Stimulated activated CD4-positive, alpha-beta T cell treated with anti-CD3 and anti-CD28 coated beads, Interleukin-4, amount 100 ng/mL, for 1 hour (primary cell): ENCODE results near the gene PRKN.
"Not testable (repeated sequence)": the region's sequence is repeated elsewhere in the genome, so short reads cannot be mapped to it uniquely, and the experiment has no call there.

ENCODE experiments used
- DNase-seq: peaks from one replicate; pipeline ENCODE4 v3.0.0-alpha.2; 2020

The PRKN gene

DNA sequence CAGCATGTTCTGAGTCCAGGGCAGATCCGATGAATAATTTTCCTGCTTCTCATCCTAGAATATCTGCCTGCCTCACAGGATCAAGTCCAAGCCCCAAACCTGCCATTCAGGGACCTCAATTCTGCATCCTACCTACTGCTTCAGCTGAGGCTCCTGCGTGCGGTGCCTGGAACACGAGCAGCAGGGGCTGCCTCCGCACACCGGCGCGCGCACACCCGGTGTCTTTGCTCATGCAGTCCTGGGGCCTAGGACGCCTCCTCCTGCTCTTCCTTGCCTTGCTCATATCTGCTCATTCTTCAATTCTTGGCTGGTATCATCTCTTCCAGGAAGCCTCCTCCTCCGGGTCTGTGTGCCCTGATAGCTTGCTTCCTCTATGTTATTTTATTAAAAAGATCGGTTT lies 1372.6 kb downstream of the PRKN start:
- DNase-seq = no peak

- no peak for DNase-seq
Measured at GRCh38 chr6:161354276-161354840, 1373.2 kb downstream of the PRKN start.

- DNase-seq = no peak
Measured at GRCh38 chr6:161353208-161353613, 1374.4 kb downstream of the PRKN start.

- no peak for DNase-seq
Measured at GRCh38 chr6:161351858-161352257, 1375.7 kb downstream of the PRKN start.

DNA sequence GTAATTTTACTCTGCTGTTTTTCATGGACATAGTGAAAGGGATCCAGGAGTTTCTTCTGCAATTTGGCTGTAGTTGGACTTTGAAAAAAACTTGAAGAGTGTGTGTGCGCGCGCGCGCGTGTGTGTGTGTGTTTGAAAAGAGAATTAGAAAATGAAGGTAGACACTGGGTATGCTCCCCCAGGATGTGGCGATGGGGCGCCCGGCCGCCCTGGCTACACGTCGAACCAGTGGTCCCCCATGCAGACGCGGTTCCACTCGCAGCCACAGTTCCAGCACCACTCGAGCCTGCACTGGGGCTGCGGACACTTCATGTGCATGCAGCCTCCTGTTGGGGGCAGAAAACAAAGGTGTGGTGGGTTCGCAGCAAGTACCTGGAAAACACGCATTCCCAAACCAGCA lies 1377.7 kb downstream of the PRKN start:
- no peak for DNase-seq

DNA sequence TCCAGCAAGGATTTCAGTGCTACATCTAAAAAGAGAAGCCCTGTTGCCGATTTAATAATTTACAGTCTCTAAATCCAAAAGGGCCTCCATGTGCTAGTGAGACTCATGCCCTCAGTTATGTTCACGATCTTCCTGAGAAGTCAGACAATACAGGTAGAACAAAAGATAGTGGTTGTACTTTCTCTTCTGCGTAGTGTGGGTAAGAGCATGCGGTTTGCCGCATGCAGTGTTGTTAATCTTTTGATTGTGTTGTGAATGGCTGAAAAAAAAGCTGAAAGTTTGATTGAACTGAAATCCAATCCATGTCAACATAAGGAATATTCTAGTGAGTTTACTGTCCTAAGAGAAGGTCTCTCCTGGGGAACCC lies 1379.0 kb downstream of the PRKN start:
- DNase-seq = no peak

DNA sequence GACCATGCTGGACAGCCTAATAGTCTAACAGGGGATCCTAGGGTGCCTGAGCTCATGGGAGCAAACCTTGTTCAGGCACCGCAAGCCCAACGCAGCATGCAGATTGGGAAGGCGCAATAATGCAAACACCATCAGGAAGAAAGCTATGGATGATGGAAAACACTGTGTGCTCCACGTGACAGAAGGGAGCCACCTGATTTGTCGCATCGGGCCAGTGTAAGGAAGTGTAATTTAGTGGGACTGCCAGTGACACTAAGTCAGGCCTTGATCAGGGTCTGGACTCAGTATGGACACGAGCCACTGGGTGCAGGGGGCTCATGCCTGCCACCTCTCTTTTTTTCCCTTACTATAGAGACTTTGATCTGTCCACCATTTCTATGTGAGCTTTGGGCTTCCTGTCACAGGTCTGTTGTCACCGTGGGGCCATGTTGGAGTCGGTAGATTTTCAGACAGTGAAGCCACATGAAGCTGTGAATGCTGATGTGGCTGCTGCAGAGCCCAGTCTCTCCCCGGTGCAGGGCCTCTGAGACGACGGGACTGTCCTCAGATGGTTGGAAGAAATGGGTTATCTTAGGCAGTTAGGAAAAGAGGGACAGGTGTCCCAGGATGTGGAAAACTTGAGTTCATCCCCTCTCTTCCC lies 1379.5 kb downstream of the PRKN start:
- DNase-seq = no peak

- no peak for DNase-seq
Measured at GRCh38 chr6:161347125-161347524, 1380.4 kb downstream of the PRKN start.

DNA sequence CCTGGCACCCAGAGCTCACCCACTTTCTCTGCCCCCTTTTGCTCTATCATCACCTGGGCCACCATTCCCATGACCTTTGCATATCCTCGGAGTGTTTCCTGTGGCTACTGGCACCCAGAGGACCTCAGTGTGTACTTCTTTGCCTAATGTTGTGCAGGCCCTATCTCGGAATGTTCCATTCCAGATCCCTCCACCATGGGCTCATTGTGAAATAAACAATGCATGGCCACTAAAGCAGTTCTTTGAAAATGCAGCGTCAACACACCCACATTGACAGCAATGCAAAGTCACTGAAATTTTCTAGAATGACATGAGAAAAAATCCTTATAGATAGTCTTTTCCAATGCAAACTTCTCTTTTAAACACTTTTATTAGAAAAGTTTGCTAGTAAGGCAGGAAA lies 1380.8 kb downstream of the PRKN start:
- DNase-seq = no peak

- DNase-seq = no peak
Measured at GRCh38 chr6:161344626-161345025, 1382.9 kb downstream of the PRKN start.

DNA sequence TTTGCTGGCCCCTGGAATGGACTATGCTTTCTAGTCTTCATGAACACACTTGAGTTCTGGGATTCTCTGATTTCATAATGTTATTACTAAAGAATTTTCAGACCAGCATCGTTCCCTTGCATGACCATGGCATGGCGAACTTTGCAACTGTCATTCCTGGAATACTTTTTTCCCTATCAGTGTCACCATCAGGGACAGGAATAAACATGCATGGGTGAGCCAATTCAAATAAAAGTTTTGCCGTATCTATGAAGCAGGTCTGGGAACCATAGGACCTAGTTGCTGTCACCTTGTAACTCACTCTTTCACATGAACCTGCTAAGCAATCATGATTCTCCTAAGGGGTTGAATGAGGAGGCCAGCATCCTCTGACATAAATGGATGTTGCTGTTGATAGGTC lies 1385.5 kb downstream of the PRKN start:
- DNase-seq = no peak

DNA sequence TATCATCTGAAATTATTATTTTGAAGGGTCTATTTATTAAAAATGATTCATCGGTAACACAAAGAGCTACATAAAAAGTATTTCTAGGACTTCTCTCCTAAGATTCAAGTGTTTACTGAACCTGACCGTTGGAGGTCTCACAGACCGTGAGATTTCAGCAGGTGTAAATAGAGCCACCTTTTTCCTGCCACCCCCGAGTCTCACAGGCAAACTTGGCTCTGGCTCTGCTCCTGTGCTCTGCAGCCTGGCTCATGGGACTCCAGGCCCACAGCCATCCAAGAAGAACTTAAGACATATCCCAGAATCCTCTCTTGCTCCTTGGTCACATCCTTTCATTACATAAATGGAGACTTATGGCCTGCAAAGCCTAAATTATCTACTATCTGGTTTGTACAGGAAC lies 1385.9 kb downstream of the PRKN start:
- no peak for DNase-seq

DNA sequence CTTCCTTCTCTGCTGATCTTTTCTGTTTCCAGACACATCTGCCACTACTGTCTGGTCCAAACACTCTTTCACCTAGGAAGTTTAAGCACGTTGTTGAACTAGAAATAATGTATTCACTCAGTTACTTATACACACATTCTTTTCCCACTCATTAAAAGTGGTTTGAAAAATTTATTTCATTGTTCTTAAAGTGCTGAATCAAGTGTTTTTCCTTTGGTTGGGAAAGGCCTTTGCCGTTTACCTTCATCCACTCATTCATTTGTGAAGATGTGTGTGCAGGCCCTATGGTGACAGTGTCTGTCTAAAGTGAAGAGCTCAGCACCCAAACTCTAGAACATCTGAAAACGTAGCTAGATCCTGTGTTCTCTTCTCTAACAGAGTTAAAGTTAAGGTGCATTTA lies 1389.6 kb downstream of the PRKN start:
- DNase-seq = no peak

- no peak for DNase-seq
Measured at GRCh38 chr6:161336479-161336878, 1391.1 kb downstream of the PRKN start.

- no peak for DNase-seq
Measured at GRCh38 chr6:161333410-161333809, 1394.2 kb downstream of the PRKN start.

DNA sequence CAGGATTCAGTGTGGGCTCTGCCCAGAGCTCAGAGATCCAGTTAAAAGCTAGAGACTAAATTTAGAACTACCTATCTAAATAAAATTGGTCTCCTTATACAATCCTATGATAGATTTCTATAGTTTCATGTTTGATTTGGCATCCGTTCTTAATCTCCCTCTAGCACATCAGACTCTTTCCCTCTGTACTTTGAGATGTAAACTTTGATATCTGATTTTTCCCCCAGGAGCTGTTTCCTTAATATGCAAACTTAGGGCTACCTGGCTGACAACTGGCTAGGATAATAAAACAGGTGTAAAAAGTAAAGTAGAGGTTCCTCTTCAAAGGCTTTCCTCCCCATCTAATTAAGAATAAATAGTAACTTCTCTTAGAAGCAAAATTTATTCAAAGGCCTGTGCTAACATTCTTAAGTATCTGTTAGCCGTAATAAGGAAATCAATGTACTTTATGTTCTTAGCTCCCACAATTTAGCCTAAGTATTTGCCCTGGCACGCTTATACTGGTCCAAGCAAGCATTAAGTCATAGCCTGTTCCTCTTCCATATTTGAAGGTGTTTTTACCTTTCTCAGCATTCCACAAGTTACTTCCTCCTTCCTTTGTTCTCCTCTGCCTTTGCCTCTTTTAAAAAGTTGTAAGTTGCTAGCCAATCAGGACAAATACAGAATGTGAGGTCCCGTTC lies 1396.0 kb downstream of the PRKN start:
- DNase-seq = not testable (repeated sequence)

DNA sequence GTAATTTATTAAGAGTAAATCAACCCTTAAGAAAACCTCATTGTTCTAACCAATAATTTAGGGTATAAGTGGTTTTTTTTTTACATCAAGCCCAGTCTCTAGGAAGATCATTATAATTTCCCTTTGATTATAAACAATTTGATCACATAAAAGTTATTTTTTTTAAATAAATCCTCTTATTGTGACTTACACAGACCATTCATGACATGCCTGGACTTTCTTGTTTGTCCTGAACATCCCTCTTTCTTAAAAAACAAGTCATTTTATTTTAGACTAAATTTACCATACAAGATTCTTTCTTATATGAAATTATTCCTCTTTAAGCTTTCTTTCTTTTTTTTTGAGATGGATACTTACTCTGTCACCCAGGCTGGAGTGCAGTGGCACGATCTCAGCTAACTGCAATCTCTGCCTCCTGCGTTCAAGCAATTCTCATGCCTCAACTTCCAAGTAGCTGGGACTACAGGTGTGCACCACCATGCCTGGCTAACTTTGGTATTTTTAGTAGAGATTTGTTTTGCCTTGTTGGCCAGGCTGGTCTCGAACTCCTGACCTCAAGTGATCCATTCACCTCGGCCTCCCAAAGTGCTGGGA lies 1400.1 kb downstream of the PRKN start:
- no peak for DNase-seq

- no peak for DNase-seq
Measured at GRCh38 chr6:161319231-161319630, 1408.3 kb downstream of the PRKN start.

- no peak for DNase-seq
Measured at GRCh38 chr6:161318456-161318855, 1409.1 kb downstream of the PRKN start.

DNA sequence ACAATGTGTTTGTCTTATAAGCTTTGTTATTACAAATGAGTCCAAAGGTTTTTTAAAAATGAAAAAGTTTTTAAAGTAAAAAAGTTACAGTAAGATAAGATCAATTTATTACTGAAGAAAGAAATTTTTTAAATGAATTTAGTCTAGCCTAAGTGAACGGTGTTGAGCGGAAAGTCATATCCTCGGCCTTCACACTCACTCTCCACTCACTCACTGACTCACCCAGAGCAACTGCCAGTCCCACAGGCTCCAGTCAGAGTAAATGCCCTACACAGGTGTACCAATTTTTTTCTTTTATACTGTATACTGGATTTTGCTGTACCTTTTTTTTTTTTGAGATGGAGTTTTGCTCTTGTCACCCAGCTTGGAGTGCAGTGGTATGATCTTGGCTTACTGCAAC lies 1411.0 kb downstream of the PRKN start:
- DNase-seq = no peak

DNA sequence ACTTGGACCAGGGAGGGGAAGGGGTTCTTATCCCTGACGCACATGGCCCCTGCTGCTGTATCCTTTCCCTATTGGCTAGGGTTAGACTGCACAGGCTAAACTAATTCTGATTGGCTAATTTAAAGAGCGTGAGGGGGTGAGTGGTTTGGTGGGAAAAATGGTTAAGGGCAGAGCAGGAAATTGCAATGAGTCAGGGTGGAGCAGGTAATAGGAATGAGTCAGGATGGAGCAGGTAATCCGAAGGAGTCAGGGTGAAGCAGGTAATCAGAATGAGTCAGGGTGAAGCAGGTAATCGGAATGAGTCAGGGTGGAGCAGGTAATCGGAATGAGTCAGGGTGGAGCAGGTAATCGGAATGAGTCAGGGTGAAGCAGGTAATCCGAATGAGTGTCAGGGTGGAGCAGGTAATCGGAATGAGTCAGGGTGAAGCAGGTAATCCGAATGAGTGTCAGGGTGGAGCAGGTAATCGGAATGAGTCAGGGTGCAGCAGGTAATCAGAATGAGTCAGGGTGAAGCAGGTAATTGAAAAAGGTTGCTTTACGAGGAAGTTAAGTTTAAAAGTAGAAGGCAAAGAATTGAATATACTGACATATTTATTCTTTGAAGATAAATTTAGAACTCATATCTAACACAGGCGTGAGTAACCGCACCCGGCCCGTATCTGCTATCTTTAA lies 1412.2 kb downstream of the PRKN start:
- DNase-seq = not testable (repeated sequence)

DNA sequence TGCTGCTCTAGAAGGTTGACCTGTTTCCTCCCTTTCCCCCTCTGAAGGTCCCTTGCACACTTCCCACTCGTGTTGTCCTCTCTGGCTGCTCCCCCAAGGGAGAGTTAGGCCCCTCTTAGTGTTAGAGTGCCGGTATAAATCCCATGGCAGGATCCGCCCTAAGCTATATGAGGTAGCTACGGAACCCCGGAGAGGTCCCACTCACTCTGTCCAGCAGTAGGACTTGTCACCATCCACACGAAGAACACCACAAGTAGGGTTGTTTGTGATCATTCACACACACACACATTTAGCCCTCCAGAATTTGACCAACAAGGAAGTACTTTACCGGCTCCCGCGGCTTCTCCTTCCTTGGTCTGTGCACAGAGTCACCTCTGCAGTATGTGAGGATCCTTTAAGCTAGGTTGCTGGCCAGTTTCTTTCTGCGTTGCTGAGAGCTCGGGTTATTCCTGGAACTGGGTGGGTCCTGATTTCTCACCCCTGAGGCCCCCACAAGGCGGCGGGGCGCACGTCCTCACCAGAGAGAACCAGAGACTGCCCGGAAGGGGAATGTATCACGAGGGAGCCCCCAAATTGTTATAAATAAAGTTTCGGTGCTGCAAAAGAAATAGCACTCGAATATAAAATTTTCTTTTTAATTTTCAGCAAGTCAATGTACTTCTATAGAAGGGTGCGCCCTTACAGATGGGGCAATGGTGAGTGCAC lies 1412.9 kb downstream of the PRKN start:
- not testable (repeated sequence) for DNase-seq

- DNase-seq = no peak
Measured at GRCh38 chr6:161313940-161314509, 1413.5 kb downstream of the PRKN start.
